Neural cell (in vitro differentiated cells): ENCODE measurements around the gene SRD5A1. TPM values are rescaled to one million over a fixed set of nuclear protein-coding genes. Genes with fewer than 3 reads are reported as not detected.
"Not testable (repeated sequence)": the region's sequence is repeated elsewhere in the genome, so short reads cannot be mapped to it uniquely, and the experiment has no call there.

ENCODE experiments used
- H2AFZ ChIP-seq: fragments of 200-600, 300-800 bp; sonication (generic), shearing (Covaris generic); 2 replicates; pipeline ENCODE4 v1.6.0; 2014; ENCODE audit warnings: low read depth, mild to moderate bottlenecking, antibody characterized with exemption, low read length, moderate library complexity
- H3F3A ChIP-seq: fragments of 200-600 bp; shearing (Covaris generic); 2 replicates; pipeline ENCODE4 v1.6.1; 2016; ENCODE audit warnings: mild to moderate bottlenecking, moderate library complexity, mixed read lengths, antibody characterized with exemption, low read length; ENCODE audit not compliant: insufficient read depth, poor library complexity, severe bottlenecking
- H3K27ac ChIP-seq: fragments of 200-600, 300-800 bp; sonication (generic), shearing (Covaris generic); 2 replicates; pipeline ENCODE4 v1.5.1; 2014; ENCODE audit warnings: mild to moderate bottlenecking, low read length, moderate library complexity
- H3K27me3 ChIP-seq: fragments of 300-800, 200-600 bp; sonication (generic), shearing (Covaris generic); 2 replicates; pipeline ENCODE4 v1.6.0; 2014; ENCODE audit warnings: mild to moderate bottlenecking, low read depth, low read length, moderate library complexity; ENCODE audit not compliant: insufficient read depth
- H3K36me3 ChIP-seq: fragments of 300-800, 200-600 bp; sonication (generic), shearing (Covaris generic); 2 replicates; pipeline ENCODE4 v1.5.1; 2014; ENCODE audit warnings: mild to moderate bottlenecking, antibody characterized with exemption, low read length, moderate library complexity; ENCODE audit not compliant: insufficient read depth
- H3K4me2 ChIP-seq: fragments of 300-800, 200-600 bp; sonication (generic), shearing (Covaris generic); 2 replicates; pipeline ENCODE4 v1.6.0; 2014; ENCODE audit warnings: mild to moderate bottlenecking, low read length
- H3K4me3 ChIP-seq: fragments of 300-800, 200-600 bp; sonication (generic), shearing (Covaris generic); 2 replicates; pipeline ENCODE4 v1.5.1; 2014; ENCODE audit warnings: mild to moderate bottlenecking, low read length, moderate library complexity
- H3K79me2 ChIP-seq: fragments of 200-600 bp; shearing (Covaris generic); replicated peaks from 2 replicates; pipeline ENCODE4 v1.6.0; 2014; ENCODE audit warnings: mild to moderate bottlenecking, low read length, moderate library complexity; ENCODE audit not compliant: insufficient read depth
- H3K9ac ChIP-seq: fragments of 300-800, 200-600 bp; sonication (generic), shearing (Covaris generic); 2 replicates; pipeline ENCODE4 v1.6.1; 2016; ENCODE audit warnings: mild to moderate bottlenecking, low read length, mixed read lengths
- H3K9me2 ChIP-seq: fragments of 200-600 bp; shearing (Covaris generic); 2 replicates; pipeline ENCODE4 v1.6.1; 2016; ENCODE audit warnings: mild to moderate bottlenecking, low read length, mixed read lengths; ENCODE audit not compliant: insufficient read depth
- H3K9me3 ChIP-seq: fragments of 200-600, 300-800 bp; sonication (generic), shearing (Covaris generic); 2 replicates; pipeline ENCODE4 v1.6.1; 2016; ENCODE audit warnings: mild to moderate bottlenecking, mixed run types, low read length, moderate library complexity, mixed read lengths
- H4K20me1 ChIP-seq: fragments of 200-600 bp; shearing (Covaris generic); 2 replicates; pipeline ENCODE4 v1.6.1; 2016; ENCODE audit warnings: mild to moderate bottlenecking, mixed run types; ENCODE audit not compliant: insufficient read depth
- CTCF ChIP-seq: fragments of 450-650 bp; IDR thresholded peaks from 2 replicates; pipeline ENCODE4 v1.5.1; 2014; ENCODE audit warnings: antibody characterized with exemption, mild to moderate bottlenecking, moderate library complexity; ENCODE audit not compliant: poor library complexity, severe bottlenecking
- EP300 ChIP-seq: fragments of 450-650 bp; conservative IDR thresholded peaks from 2 replicates; pipeline ENCODE4 v1.6.1; 2014; ENCODE audit warnings: antibody characterized with exemption, mild to moderate bottlenecking, moderate library complexity; ENCODE audit not compliant: poor library complexity, severe bottlenecking
- EZH2 ChIP-seq: fragments of 200-600, 300-800 bp; shearing (Covaris generic), sonication (generic); IDR thresholded peaks from 2 replicates; pipeline ENCODE4 v1.6.1; 2014; ENCODE audit warnings: antibody characterized with exemption, low read length, borderline replicate concordance, mild to moderate bottlenecking; ENCODE audit not compliant: insufficient read depth, poor library complexity, severe bottlenecking
- MXI1 ChIP-seq: fragments of 450-650 bp; conservative IDR thresholded peaks from 2 replicates; pipeline ENCODE4 v1.6.1; 2014; ENCODE audit warnings: antibody characterized with exemption, mild to moderate bottlenecking; ENCODE audit not compliant: poor library complexity, severe bottlenecking
- POLR2AphosphoS5 ChIP-seq: IDR thresholded peaks from 2 replicates; pipeline ENCODE4 v1.6.1; 2012
- RAD21 ChIP-seq: fragments of 450-650 bp; conservative IDR thresholded peaks from 2 replicates; pipeline ENCODE4 v1.6.1; 2014; ENCODE audit warnings: antibody characterized with exemption, mild to moderate bottlenecking, moderate library complexity
- SMC3 ChIP-seq: fragments of 450-650 bp; conservative IDR thresholded peaks from 2 replicates; pipeline ENCODE4 v1.6.1; 2014; ENCODE audit warnings: antibody characterized with exemption, mild to moderate bottlenecking, moderate library complexity; ENCODE audit not compliant: poor library complexity
- TAF1 ChIP-seq: IDR thresholded peaks from 2 replicates; pipeline ENCODE4 v1.6.1; 2012; ENCODE audit warnings: low read depth
- polyA plus RNA-seq: library from polyadenylated mRNA; depleted of rRNA; stranded (reverse); fragments of >200 nt; gene quantifications from 2 replicates; pipeline ENCODE4 v1.2.3, GENCODE V29; 2014
- TF ChIP-seq, protein P1 (sequence below): IDR thresholded peaks from 2 replicates; pipeline ENCODE4 v1.6.1; 2012; ENCODE audit warnings: borderline replicate concordance

SRD5A1 gene
- polyA plus RNA-seq, 1 donor from 2014 or later: 122 TPM

GRCh38 chr5:6660688-6661087, 27.4 kb downstream of the SRD5A1 start:
- Histone ChIP-seq H3K27me3 (no peaks in the 10 kb centered on the region), H3K4me3 (no peak overlapping the region), H4K20me1 (no peaks in the 10 kb centered on the region), H3K27ac (no peak overlapping the region), H2AFZ (no peak overlapping the region), H3K36me3 (peaks cover 11% of the 10 kb centered on the region), H3K9me2 (no peaks in the 10 kb centered on the region), H3K9ac (no peak overlapping the region), H3K79me2 (no peaks in the 10 kb centered on the region), H3K9me3 (peaks cover 6% of the 10 kb centered on the region), H3K4me2 (no peak overlapping the region), H3F3A (no peaks in the 10 kb centered on the region)
- TF ChIP-seq TAF1: no peak
- TF ChIP-seq, protein P1, sequence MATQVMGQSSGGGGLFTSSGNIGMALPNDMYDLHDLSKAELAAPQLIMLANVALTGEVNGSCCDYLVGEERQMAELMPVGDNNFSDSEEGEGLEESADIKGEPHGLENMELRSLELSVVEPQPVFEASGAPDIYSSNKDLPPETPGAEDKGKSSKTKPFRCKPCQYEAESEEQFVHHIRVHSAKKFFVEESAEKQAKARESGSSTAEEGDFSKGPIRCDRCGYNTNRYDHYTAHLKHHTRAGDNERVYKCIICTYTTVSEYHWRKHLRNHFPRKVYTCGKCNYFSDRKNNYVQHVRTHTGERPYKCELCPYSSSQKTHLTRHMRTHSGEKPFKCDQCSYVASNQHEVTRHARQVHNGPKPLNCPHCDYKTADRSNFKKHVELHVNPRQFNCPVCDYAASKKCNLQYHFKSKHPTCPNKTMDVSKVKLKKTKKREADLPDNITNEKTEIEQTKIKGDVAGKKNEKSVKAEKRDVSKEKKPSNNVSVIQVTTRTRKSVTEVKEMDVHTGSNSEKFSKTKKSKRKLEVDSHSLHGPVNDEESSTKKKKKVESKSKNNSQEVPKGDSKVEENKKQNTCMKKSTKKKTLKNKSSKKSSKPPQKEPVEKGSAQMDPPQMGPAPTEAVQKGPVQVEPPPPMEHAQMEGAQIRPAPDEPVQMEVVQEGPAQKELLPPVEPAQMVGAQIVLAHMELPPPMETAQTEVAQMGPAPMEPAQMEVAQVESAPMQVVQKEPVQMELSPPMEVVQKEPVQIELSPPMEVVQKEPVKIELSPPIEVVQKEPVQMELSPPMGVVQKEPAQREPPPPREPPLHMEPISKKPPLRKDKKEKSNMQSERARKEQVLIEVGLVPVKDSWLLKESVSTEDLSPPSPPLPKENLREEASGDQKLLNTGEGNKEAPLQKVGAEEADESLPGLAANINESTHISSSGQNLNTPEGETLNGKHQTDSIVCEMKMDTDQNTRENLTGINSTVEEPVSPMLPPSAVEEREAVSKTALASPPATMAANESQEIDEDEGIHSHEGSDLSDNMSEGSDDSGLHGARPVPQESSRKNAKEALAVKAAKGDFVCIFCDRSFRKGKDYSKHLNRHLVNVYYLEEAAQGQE: no peak
- TF ChIP-seq EZH2: no peak
- no peak for TF ChIP-seq SMC3
- TF ChIP-seq MXI1: no peak
- TF ChIP-seq POLR2AphosphoS5: no peak
- TF ChIP-seq CTCF: no peak
- TF ChIP-seq EP300: no peak
- TF ChIP-seq RAD21: no peak

DNA sequence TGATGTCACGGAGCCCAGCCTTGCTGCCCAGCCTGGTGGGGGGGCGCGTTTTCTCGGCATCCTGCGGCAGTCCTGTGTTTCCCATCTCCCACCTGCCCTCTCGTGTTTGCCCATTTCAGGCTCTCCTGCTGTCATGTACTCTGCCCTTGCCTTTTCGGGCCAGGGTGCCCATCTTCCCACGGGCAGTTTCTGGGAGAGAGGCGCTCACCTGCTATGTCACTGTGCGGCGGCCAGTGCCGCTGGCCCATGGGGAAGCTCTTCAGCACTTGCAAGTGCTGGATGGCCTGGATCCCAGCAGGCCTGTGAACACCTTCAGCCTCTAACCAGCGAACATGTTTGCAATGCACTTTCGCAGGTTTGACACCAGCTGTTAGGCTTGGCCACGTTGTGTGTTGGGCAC, 33.5 kb downstream of the SRD5A1 start:
- Histone ChIP-seq H3K9me3 (no peaks in the 10 kb centered on the region), H2AFZ (no peak overlapping the region), H4K20me1 (no peaks in the 10 kb centered on the region), H3F3A (no peaks in the 10 kb centered on the region), H3K4me3 (no peak overlapping the region), H3K9ac (no peak overlapping the region), H3K36me3 (peaks cover 5% of the 10 kb centered on the region), H3K79me2 (no peaks in the 10 kb centered on the region), H3K4me2 (no peak overlapping the region), H3K27ac (no peak overlapping the region), H3K27me3 (no peaks in the 10 kb centered on the region), H3K9me2 (no peaks in the 10 kb centered on the region)
- TF ChIP-seq MXI1: no peak
- TF ChIP-seq EP300: no peak
- no peak for TF ChIP-seq SMC3

GRCh38 chr5:6667648-6668047, 34.4 kb downstream of the SRD5A1 start:
- Histone ChIP-seq H3K9me3 (no peaks in the 10 kb centered on the region), H2AFZ (no peak overlapping the region), H4K20me1 (no peaks in the 10 kb centered on the region), H3K4me2 (no peak overlapping the region), H3K36me3 (peaks cover 5% of the 10 kb centered on the region), H3K27me3 (no peaks in the 10 kb centered on the region), H3F3A (no peaks in the 10 kb centered on the region), H3K9me2 (no peaks in the 10 kb centered on the region), H3K79me2 (no peaks in the 10 kb centered on the region), H3K9ac (no peak overlapping the region), H3K4me3 (no peak overlapping the region), H3K27ac (no peak overlapping the region)
- no peak for TF ChIP-seq MXI1

DNA sequence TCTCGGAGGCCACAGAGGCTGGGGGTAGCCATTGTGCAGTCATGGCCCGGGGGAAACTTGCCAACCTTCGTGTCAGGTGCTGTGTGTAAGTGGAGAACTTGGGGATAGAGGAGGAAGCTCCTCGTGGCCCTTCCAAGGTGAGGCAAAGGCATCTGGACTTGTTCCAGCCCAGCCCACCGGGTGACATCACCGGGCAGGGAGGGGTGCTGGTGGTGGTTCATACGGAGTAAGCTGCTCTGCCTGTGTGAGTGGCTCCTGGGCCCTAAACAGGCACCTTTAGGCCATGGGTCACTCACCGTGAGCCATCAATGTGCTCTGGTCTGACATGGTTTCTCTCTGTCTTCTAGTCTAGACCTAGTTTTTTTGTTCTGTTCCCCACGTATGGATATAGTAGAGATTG, 35.5 kb downstream of the SRD5A1 start:
- H3K27me3 ChIP-seq: not testable (repeated sequence)

More for the DNA sequence above, 35.5 kb downstream of the SRD5A1 start:
- H3K9me3 ChIP-seq, H3F3A ChIP-seq, H3K9me2 ChIP-seq, H3K27ac ChIP-seq, H3K9ac ChIP-seq, H4K20me1 ChIP-seq, H3K36me3 ChIP-seq, H3K79me2 ChIP-seq, H2AFZ ChIP-seq, H3K4me3 ChIP-seq, H3K4me2 ChIP-seq: not testable (repeated sequence)
